22Rv1 (cell line): Measurements from ENCODE around the gene SLITRK5.

ENCODE experiments used
- ZFX ChIP-seq: fragments of 450-650 bp; IDR thresholded peaks from 2 replicates; pipeline ENCODE4 v1.6.1; 2017; ENCODE audit warnings: antibody characterized with exemption, borderline replicate concordance
- TF ChIP-seq, protein P1 (sequence below): fragments of 450-650 bp; IDR thresholded peaks from 2 replicates; pipeline ENCODE4 v1.5.1; 2017; ENCODE audit warnings: mild to moderate bottlenecking

DNA sequence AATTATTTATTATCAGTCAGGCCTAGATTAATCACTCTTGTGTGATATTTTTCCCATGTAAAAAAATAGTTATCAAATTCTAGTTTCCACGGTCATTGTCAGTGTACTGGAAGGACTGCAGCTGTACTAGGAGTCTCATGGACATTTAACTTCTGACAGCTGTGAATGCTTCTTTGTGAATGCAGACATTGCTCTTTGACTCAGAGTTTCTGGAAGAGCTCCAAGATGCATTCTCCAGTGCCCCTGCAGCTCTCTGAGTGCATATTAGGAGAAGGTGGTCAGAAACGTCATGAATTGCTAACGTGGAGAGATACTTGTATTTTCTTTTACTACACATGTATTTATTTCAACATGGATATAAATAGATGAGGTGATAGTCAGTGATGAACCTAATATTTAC, 9.7 kb upstream of the SLITRK5 start:
- TF ChIP-seq, protein P1, sequence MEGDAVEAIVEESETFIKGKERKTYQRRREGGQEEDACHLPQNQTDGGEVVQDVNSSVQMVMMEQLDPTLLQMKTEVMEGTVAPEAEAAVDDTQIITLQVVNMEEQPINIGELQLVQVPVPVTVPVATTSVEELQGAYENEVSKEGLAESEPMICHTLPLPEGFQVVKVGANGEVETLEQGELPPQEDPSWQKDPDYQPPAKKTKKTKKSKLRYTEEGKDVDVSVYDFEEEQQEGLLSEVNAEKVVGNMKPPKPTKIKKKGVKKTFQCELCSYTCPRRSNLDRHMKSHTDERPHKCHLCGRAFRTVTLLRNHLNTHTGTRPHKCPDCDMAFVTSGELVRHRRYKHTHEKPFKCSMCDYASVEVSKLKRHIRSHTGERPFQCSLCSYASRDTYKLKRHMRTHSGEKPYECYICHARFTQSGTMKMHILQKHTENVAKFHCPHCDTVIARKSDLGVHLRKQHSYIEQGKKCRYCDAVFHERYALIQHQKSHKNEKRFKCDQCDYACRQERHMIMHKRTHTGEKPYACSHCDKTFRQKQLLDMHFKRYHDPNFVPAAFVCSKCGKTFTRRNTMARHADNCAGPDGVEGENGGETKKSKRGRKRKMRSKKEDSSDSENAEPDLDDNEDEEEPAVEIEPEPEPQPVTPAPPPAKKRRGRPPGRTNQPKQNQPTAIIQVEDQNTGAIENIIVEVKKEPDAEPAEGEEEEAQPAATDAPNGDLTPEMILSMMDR: no peak
- TF ChIP-seq ZFX: no peak
